ENCODE data around the gene SLC22A5.

GRCh38 chr5:132383984-132384383 is 14.5 kb downstream of the SLC22A5 start:
- TF ChIP-seq POLR2A (IDR thresholded peaks at IDR 0.05) = no peak
- TF ChIP-seq CTCF (IDR thresholded peaks at IDR 0.05) = no peak

Measured in upper lobe of left lung (tissue), 4 donors.